K562 (cell line): ENCODE results near the gene LMLN. TPM values are rescaled to one million over a fixed set of nuclear protein-coding genes. Genes with fewer than 3 reads are reported as not detected.

Source experiments
- EZH2 ChIP-seq: IDR thresholded peaks from 2 replicates; pipeline ENCODE4 v1.6.1; 2012; ENCODE audit warnings: low read depth, mild to moderate bottlenecking, inconsistent platforms, low read length, borderline replicate concordance
- FOXP1 ChIP-seq: sonication (generic); formaldehyde crosslinking; IDR thresholded peaks from 2 replicates; pipeline ENCODE4 v1.8.0; 2022; ENCODE audit warnings: mild to moderate bottlenecking, missing genetic modification reagents
- HNRNPUL1 ChIP-seq: fragments of 200-400 bp; formaldehyde crosslinking; IDR thresholded peaks from 2 replicates; pipeline ENCODE4 v1.6.1; 2017; ENCODE audit warnings: low read length
- MCM3 ChIP-seq: fragments of 450-650 bp; IDR thresholded peaks from 2 replicates; pipeline ENCODE4 v1.6.1; 2016
- MEIS2 ChIP-seq: fragments of 450-650 bp; IDR thresholded peaks from 2 replicates; pipeline ENCODE4 v1.6.1; 2014; ENCODE audit warnings: mild to moderate bottlenecking; ENCODE audit not compliant: partially characterized antibody
- MYC ChIP-seq, 2 experiments: fragments of 250-450 bp in 1 of 2; sonication (Bioruptor Pico) in 1 of 2; IDR thresholded peaks; 2 replicates each; pipeline versions ENCODE4 v1.5.1 to v1.6.1; 2012 to 2021; ENCODE audit warnings: low read depth in 2 of 2, borderline replicate concordance in 1 of 2, improper control_type of control experiment in 1 of 2, low read length in 1 of 2, mild to moderate bottlenecking in 1 of 2, moderate library complexity in 1 of 2
- NR4A1 ChIP-seq, 2 experiments: fragments of 250-450 bp in 1 of 2; fragments of 450-650 bp in 1 of 2; sonication (Bioruptor Pico) in 1 of 2; IDR thresholded peaks; 2 replicates each; pipeline versions ENCODE4 v1.4.0 to v1.6.1; 2016 to 2020; ENCODE audit warnings: mild to moderate bottlenecking in 2 of 2, missing compliant biosample characterization in 1 of 2, missing genetic modification characterization in 1 of 2, moderate library complexity in 1 of 2
- PCBP1 ChIP-seq: fragments of 200-400 bp; formaldehyde crosslinking; IDR thresholded peaks from 2 replicates; pipeline ENCODE4 v1.6.1; 2018; ENCODE audit warnings: mild to moderate bottlenecking, low read depth, low read length; ENCODE audit not compliant: poor library complexity, severe bottlenecking
- POLR2G ChIP-seq: fragments of 200-400 bp; formaldehyde crosslinking; IDR thresholded peaks from 2 replicates; pipeline ENCODE4 v1.6.1; 2017; ENCODE audit warnings: low read depth, mild to moderate bottlenecking, antibody characterized with exemption, low read length, moderate library complexity
- POLR3A ChIP-seq: IDR thresholded peaks from 2 replicates; pipeline ENCODE4 v1.6.1; 2011; ENCODE audit warnings: borderline replicate concordance, mild to moderate bottlenecking, moderate library complexity; ENCODE audit not compliant: insufficient read length, insufficient read depth; ENCODE audit errors: extremely low read depth
- RBBP5 ChIP-seq: fragments of 200-600 bp; sonication (generic); IDR thresholded peaks from 2 replicates; pipeline ENCODE4 v1.6.1; 2012; ENCODE audit warnings: borderline replicate concordance, mild to moderate bottlenecking, low read length, control low read depth, inconsistent platforms; ENCODE audit not compliant: insufficient read depth, poor library complexity, severe bottlenecking
- SAFB2 ChIP-seq: fragments of 200-400 bp; formaldehyde crosslinking; IDR thresholded peaks from 2 replicates; pipeline ENCODE4 v1.6.1; 2018; ENCODE audit warnings: borderline replicate concordance, low read length, low read depth, moderate library complexity; ENCODE audit not compliant: severe bottlenecking
- SMARCA4 ChIP-seq: fragments of 450-650 bp; IDR thresholded peaks from 2 replicates; pipeline ENCODE4 v1.6.1; 2016
- ZBTB2 ChIP-seq: fragments of 450-650 bp; IDR thresholded peaks from 2 replicates; pipeline ENCODE4 v1.6.1; 2016; ENCODE audit warnings: antibody characterized with exemption
- ZNF584 ChIP-seq: fragments of 200-800 bp; sonication (Bioruptor generic); IDR thresholded peaks from 2 replicates; pipeline ENCODE4 v1.6.1; 2016; ENCODE audit warnings: low read depth, mild to moderate bottlenecking, missing genetic modification characterization, missing compliant biosample characterization
- ZNF696 ChIP-seq: fragments of 250-450 bp; sonication (Bioruptor Pico); conservative IDR thresholded peaks from 2 replicates; pipeline ENCODE4 v1.4.0; 2020; ENCODE audit warnings: mild to moderate bottlenecking, moderate library complexity
- ZNF778 ChIP-seq: fragments of 450-650 bp; formaldehyde crosslinking; IDR thresholded peaks from 2 replicates; pipeline ENCODE4 v1.4.0; 2020; ENCODE audit warnings: mild to moderate bottlenecking, moderate library complexity
- polyA plus RNA-seq, 8 experiments: library from polyadenylated mRNA; depleted of rRNA in 4 of 8; stranded (reverse) in 5 of 8; unstranded in 3 of 8; fragments of >200 nt; fragmentation: Nextera tagmentation in 2 of 8; fragmentation: Illumina TruSeq in 1 of 8; extraction: Ambion mirVana in 2 of 8; extraction: Trizol in 1 of 8; gene quantifications; 2 replicates each; pipeline versions ENCODE4 v1.2.1 to v1.2.3, GENCODE V29; 2011 to 2014; ENCODE audit warnings: inconsistent platforms in 1 of 8, missing spikeins in 1 of 8
- total RNA-seq, 7 experiments: library from RNA; depleted of rRNA in 6 of 7; stranded (reverse); fragments of >200 nt in 6 of 7; fragmentation: Illumina TruSeq in 2 of 7; extraction: Trizol in 2 of 7; gene quantifications; 2 replicates each; pipeline versions ENCODE4 v1.2.1 to v1.2.3, GENCODE V29; 2011 to 2021; ENCODE audit warnings: low replicate concordance in 1 of 7

Gene LMLN
- total and polyA plus RNA-seq, 9 of the 15 experiments (the other 6 are each of a cell fraction or from before 2014, with no cell fraction given): 2.2 to 15.9 (median 6.9) TPM

DNA sequence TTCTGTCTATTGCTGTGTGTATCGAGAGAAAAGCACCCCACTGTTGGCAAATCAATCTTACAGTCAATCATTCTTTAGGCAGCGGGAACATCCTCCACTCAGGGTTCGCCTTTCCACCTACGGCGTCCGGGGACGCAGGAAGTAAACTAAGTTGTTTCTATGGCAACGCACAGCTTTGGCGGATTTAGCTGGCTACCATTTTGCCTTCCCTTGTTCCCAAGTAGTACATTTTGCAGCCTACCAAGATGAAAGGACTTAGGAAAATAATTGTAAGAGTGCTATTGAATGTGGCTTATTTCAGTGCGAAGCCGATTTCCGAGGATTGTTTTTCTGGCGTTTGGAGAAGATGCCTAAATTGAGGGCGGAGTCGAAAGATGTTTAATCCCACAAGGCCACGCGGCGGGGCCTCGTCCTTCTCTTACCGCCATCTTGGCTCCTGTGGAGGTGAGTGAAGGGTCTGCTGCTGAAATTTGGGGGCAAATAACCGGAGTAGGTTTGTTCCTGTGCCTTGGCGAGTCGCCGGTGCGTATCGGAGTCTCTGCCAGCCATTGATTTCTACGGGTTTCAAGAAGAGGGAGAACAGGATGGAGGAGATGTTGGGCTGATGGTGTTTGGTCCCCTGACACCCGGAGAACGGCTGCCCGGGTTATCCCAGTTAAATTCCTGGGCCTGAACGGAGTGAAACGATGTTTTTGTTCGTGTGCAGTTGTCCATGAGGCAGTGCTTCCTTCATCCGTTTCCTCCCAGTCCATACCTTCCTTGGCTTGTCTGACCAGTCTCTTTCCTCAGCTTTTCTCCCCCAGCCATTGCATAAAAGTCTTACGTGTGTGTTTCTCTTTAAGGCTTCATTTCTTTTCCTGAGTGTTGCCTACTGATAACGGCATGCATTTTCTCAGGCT lies 10.0 kb upstream of the LMLN start, which contains the start of gene RPL35A (continued):
- TF ChIP-seq POLR2G: peak; percentile 83
- TF ChIP-seq FOXP1 (CRISPR knock-in tag): no peak
- no peak for TF ChIP-seq ZNF696
- peak; percentile 99 for TF ChIP-seq RBBP5
- no peak for TF ChIP-seq EZH2
- no peak for TF ChIP-seq POLR3A
- no peak for TF ChIP-seq ZNF584 (CRISPR knock-in tag)
- TF ChIP-seq PCBP1: no peak
- peak; percentile 91 for TF ChIP-seq MEIS2
- TF ChIP-seq NR4A1 (CRISPR knock-in tag; IDR thresholded peaks at IDR 0.05): no peak
- TF ChIP-seq NR4A1 (tag; IDR thresholded peaks at IDR 0.05): no peak
- no peak for TF ChIP-seq SMARCA4
- no peak for TF ChIP-seq ZBTB2
- no peak for TF ChIP-seq SAFB2
- no peak for TF ChIP-seq MCM3
- no peak for TF ChIP-seq ZNF778 (CRISPR knock-in tag)
- TF ChIP-seq MYC (IDR thresholded peaks at IDR 0.05; ENCODE audit: low read depth, low read length): peak; percentile 98
- peak; percentile 82; the same call in 1 of the 2 replicates for TF ChIP-seq MYC (CRISPR knock-in tag; IDR thresholded peaks at IDR 0.05; ENCODE audit: borderline replicate concordance, low read depth)
- TF ChIP-seq HNRNPUL1: no peak; the same call in 1 of the 2 replicates
